HG02588 (cell line): ENCODE results near the gene PLIN4.

Source experiments
- ATAC-seq: cut with Tn5 transposase; IDR thresholded peaks from one replicate; pipeline ENCODE4 v1.9.1; 2021; ENCODE audit warnings: mild to moderate bottlenecking, moderate library complexity; ENCODE audit not compliant: unreplicated experiment

Gene PLIN4

DNA sequence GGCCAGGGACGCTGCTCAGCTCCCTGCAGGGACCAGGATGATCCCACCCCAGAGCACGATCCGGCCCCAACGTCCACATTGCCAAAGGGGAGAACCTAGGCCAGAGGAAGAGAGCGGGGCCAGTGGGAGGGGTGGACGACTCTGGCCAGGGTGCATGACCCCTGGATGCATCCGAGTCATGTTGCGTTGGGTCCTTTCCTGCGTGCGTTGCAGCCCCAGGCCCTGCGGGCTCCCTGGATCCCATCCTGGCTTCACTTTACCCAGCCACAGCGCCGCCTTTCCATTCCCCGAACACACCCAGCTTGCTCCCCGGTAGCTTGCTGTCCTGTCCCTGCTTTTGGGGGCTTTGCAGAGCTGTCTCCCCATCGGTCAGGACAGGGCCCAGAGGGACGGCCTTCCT, 10.5 kb downstream of the PLIN4 start:
- no peak for ATAC-seq

DNA sequence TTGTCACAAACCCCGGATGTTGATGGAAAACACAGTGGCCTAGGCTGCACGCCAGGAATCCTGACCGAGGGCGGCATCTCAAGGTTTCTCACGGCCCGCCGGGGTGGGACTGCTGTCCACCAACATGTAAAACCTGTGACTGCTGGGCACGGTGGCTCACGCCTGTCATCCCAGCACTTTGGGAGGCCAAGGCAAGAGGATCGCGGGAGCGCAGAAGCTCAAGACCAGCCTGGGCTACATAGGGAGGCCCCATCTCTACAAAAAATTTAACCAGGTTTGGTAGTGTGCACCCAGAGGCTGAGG, 11.2 kb downstream of the PLIN4 start:
- ATAC-seq, result no peak

- no peak for ATAC-seq
These were observed 11.7 kb downstream of the PLIN4 start for GRCh38 chr19:4506449-4507149.

- ATAC-seq, result no peak
These were observed 12.5 kb downstream of the PLIN4 start for GRCh38 chr19:4505570-4506448.

DNA sequence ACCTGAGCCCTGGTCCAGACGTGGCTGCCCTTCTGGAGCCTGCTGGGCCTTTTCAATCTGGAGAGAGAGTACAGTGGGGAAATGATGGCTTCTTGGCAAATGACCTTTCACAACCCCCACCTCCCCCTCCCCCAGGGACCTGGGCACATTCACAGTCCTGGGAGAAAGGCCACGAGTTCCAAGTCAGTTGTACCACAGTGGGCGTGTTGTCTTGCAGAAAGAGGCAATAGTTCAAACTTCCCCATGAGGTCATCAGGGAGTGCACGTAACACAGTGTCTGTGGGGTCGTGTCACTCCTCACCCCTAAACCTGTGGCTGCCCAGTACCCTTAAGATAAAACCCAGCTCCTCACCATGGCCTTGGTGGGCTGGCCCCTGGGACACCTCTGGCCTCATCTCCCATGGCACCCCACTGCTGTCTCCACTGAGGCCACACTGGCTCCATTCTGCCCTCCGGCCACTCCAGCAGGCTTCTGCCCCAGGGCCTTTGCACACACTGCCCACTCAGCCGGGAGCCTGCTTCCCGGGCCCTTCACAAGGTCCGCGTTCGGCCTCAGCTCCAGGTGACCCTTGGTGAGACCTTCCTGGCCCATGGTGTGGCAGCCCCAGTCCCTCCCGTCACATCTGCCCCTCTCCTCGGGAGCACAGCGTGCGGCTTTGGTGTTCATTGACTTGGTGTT, 13.3 kb downstream of the PLIN4 start:
- ATAC-seq, result no peak

GRCh38 chr19:4504297-4504701, 14.0 kb downstream of the PLIN4 start:
- no peak for ATAC-seq

DNA sequence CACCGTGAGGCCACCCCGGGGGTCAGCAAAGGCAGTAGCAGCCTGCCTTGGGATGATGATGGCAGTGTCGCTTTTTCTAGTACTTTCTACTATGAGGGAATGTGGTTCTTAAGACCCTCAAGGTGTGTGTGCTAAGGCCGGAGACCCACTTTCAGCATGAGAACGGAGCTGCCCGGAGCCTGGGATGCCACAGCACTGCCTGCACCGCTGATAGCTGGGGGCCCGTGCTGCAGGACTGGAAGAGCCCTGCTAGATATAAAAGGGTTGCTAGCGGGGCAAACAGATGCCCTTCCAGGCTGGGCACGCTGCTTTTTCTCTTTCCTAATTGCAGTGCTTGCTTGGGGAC, 14.5 kb downstream of the PLIN4 start:
- no peak for ATAC-seq

DNA sequence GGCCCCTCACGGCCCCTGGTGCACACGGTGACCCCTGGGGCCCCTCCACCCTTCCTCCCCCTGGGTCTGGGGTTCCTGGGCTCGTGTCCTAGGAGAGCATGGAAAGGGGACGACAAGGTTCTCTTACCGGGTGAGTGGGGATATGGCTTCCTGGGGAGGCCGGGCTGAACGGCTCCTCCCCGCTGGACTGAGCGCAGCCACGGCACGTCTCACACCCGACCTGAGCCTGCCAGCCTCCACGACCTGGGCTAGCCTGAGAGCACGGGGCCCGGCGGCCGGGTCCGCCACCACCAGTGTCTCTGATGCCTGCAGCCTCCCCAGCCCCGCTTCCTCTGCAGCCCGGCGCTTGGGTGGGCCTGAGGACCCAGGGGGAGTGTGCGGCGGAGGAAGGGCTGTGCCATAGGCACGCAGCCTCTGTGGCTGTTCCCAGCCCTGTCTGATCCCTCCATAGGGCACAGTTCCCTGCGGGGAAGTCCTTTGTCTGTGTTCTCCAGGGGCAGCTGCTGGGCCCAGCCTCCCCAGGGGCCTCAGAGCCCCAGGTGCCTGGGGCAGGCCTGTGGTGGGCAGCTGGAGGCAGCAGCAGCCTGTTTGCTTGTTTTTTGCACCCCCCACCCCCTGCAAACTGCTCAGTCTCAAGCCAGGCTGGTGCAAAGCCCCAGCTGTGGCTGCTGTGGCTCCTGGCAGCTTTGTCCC, 15.0 kb downstream of the PLIN4 start:
- ATAC-seq, result no peak

DNA sequence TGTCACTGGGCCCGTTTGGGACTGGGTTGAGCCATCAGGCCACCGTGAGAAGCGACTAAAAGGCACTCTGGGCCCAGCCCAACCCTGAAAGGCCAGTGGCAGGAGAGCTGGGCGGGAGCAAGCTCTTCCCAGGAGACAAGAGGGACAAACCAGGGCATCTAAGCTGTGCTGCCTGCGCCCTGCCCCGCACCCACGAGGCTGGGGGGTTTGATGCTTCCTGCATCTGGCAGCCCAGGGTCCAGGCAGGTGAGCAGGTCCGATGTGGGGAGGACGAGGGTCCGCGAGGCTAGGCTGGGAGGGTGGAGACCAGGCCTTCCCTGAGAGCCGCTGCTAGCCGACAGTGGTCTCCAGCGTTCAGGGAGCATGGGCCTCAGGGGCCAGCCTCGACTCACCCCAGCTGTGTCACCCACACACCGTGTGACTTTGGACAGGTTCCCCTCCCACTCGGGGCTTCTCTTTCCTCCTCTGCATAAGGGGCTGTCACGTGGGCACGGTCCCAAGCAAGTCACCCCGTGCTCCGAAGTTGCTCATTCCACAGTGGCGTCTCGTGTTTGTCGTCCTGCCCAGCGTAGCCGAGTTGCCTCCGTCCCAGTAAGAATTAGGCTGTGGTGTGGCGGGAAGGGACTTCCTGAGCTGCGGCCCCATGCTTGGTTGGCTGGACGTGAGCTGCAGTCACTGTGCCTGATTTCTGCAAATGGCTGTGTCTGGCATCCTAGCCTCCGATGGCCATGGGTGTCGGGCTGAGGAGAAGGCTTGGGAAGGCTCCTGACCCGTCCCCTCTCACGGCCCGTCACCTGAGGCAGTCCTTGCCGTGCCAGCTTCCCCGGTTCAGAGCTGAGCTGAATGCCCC, 15.8 kb downstream of the PLIN4 start:
- ATAC-seq, result no peak

- ATAC-seq, result no peak
These were observed 16.6 kb downstream of the PLIN4 start for GRCh38 chr19:4501691-4502090.

DNA sequence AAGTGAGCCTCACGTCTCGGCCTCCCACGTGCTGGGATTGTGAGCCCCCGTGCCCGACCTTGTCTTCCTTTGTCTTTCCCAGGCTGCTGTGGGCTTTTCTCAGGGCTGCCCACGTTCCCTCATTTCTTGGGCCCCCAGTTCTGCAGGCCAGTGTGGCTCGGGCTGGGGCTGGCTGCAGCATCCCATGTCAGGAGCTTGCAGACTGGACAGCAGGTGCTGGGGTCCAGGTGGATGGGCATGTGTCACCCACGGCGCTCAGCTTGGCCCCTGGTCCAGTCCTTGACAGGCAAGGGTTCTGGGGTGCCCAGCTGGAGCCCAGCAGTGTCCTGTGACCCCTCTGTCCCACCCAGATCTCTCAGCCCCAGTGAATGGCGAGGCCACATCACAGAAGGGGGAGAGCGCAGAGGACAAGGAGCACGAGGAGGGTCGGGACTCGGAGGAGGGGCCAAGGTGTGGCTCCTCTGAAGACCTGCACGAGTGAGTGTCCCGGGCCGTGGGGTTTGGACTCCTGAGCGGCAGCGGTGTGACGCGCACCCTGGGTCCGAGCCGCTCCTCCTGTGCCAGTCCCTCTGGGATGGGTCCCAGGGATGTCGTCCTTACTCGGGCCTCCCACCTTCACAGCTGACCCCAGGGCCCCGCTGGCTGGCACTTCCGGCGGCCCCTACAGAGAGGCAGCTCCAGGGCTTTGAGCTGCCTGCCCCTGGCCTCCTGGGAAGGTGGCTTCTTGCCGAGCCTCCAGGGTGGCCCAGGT, 17.3 kb downstream of the PLIN4 start:
- ATAC-seq, result no peak

- ATAC-seq, result no peak
These were observed 18.4 kb downstream of the PLIN4 start for GRCh38 chr19:4499855-4500254.

DNA sequence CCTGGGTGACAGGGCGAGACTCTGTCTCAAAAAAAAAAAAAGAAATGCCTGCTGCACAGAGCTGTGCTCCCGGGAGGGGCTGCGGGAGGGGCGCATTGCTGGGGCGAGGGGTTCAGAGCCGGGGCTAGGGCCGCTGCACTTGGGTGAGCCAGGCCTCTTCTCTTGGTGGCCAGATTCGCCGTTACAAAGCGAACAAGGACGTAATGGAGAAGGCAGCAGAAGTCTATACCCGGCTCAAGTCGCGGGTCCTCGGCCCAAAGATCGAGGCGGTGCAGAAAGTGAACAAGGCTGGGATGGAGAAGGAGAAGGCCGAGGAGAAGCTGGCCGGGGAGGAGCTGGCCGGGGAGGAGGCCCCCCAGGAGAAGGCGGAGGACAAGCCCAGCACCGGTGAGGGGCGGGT, 19.0 kb downstream of the PLIN4 start:
- ATAC-seq, result no peak

GRCh38 chr19:4498694-4499093, 19.6 kb downstream of the PLIN4 start:
- ATAC-seq, result no peak

- no peak for ATAC-seq
These were observed 20.4 kb downstream of the PLIN4 start for GRCh38 chr19:4497770-4498389.

GRCh38 chr19:4496304-4496703, 22.0 kb downstream of the PLIN4 start:
- no peak for ATAC-seq

- no peak for ATAC-seq
These were observed 22.8 kb downstream of the PLIN4 start for GRCh38 chr19:4495471-4495870.

- no peak for ATAC-seq
These were observed 23.6 kb downstream of the PLIN4 start for GRCh38 chr19:4494691-4495064.

DNA sequence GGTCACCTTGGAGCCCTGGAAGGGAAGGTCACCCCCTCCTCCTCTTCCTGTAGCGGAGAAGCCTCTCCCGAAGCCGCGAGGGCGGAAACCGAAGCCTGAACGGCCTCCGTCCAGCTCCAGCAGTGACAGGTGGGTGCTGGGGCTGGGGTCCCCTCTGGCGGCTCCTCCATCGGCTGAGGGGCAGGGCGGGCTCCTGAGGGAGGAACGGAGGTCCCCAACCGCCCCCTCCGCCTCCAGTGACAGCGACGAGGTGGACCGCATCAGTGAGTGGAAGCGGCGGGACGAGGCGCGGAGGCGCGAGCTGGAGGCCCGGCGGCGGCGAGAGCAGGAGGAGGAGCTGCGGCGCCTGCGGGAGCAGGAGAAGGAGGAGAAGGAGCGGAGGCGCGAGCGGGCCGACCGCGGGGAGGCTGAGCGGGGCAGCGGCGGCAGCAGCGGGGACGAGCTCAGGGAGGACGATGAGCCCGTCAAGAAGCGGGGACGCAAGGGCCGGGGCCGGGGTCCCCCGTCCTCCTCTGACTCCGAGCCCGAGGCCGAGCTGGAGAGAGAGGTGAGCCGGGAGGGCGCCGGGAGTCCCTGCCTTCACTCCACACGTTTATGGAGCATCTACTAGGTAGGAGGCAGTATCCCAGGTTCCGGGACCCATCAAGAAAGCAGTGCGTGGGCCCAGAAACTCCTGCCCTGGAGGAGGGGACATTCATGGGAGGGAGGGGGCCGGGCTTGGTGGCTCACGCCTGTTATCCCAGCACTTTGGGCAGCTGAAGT, 24.2 kb downstream of the PLIN4 start:
- ATAC-seq, result no peak
